Globus pallidus (tissue), 1 donor: ENCODE measurements around the gene SRC.

ENCODE experiments used
- DNase-seq: peaks from one replicate; pipeline ENCODE4 v3.0.0-alpha.2; 2015; ENCODE audit warnings: low spot score

SRC gene

GRCh38 chr20:37345339-37346235 lies at the start of gene SRC:
SRC (plus strand) TSS chr20:37346140; CDS start chr20:37384154, 38,014 bp downstream.
- peak; percentile 29 for DNase-seq

GRCh38 chr20:37296371-37296770 lies 49.6 kb upstream of the SRC start:
- no peak for DNase-seq

- DNase-seq: no peak
Measured at GRCh38 chr20:37297066-37297736, 48.7 kb upstream of the SRC start.

GRCh38 chr20:37298190-37298939 lies 47.6 kb upstream of the SRC start:
- DNase-seq: no peak

- DNase-seq: peak; percentile 37
Measured at GRCh38 chr20:37299718-37300528, 46.0 kb upstream of the SRC start.

- DNase-seq: no peak
Measured at GRCh38 chr20:37301120-37301519, 44.8 kb upstream of the SRC start.

GRCh38 chr20:37301558-37301957 lies 44.4 kb upstream of the SRC start:
- no peak for DNase-seq

- no peak for DNase-seq
Measured at GRCh38 chr20:37302981-37303380, 43.0 kb upstream of the SRC start.

GRCh38 chr20:37303637-37304036 lies 42.3 kb upstream of the SRC start:
- DNase-seq: no peak

GRCh38 chr20:37305079-37305478 lies 40.9 kb upstream of the SRC start:
- no peak for DNase-seq

- no peak for DNase-seq
Measured at GRCh38 chr20:37305839-37306238, 40.1 kb upstream of the SRC start.

GRCh38 chr20:37308086-37309050 lies 37.6 kb upstream of the SRC start:
- no peak for DNase-seq

- DNase-seq: no peak
Measured at GRCh38 chr20:37309290-37309689, 36.6 kb upstream of the SRC start.

GRCh38 chr20:37309936-37310590 lies 35.9 kb upstream of the SRC start:
- DNase-seq: no peak

- DNase-seq: no peak
Measured at GRCh38 chr20:37310951-37311350, 35.0 kb upstream of the SRC start.

GRCh38 chr20:37311710-37312355 lies 34.1 kb upstream of the SRC start:
- no peak for DNase-seq

- no peak for DNase-seq
Measured at GRCh38 chr20:37313546-37314091, 32.3 kb upstream of the SRC start.

GRCh38 chr20:37314099-37314498 lies 31.8 kb upstream of the SRC start:
- DNase-seq: no peak

GRCh38 chr20:37314617-37315016 lies 31.3 kb upstream of the SRC start:
- no peak for DNase-seq
